HG03060 (cell line): Measurements from ENCODE around the gene SUPT4H1.

Experiments
- ATAC-seq: cut with Tn5 transposase; IDR thresholded peaks from one replicate; pipeline ENCODE4 v1.9.1; 2021; ENCODE audit warnings: low read depth, moderate number of reproducible peaks; ENCODE audit not compliant: unreplicated experiment

The SUPT4H1 gene

GRCh38 chr17:58308985-58309917 is 42.8 kb downstream of the SUPT4H1 start:
- no peak for ATAC-seq

GRCh38 chr17:58308173-58308984 is 43.6 kb downstream of the SUPT4H1 start:
- ATAC-seq, result no peak

- no peak for ATAC-seq
Measured at GRCh38 chr17:58307468-58308172, 44.4 kb downstream of the SUPT4H1 start.

GRCh38 chr17:58306131-58306951 is 45.7 kb downstream of the SUPT4H1 start:
- ATAC-seq, result no peak

- no peak for ATAC-seq
Measured at GRCh38 chr17:58305626-58306025, 46.4 kb downstream of the SUPT4H1 start.

GRCh38 chr17:58304750-58305486 is 47.1 kb downstream of the SUPT4H1 start:
- ATAC-seq, result no peak

- ATAC-seq, result no peak
Measured at GRCh38 chr17:58303971-58304749, 47.8 kb downstream of the SUPT4H1 start.

GRCh38 chr17:58302919-58303585 is 48.9 kb downstream of the SUPT4H1 start:
- no peak for ATAC-seq

- no peak for ATAC-seq
Measured at GRCh38 chr17:58302171-58302918, 49.7 kb downstream of the SUPT4H1 start.

GRCh38 chr17:58301504-58302150 is 50.4 kb downstream of the SUPT4H1 start:
- ATAC-seq, result no peak

- no peak for ATAC-seq
Measured at GRCh38 chr17:58300336-58300735, 51.7 kb downstream of the SUPT4H1 start.
